Cardiac fibroblast (primary cell): ENCODE results near the gene MCTP2.

Experiments used
- DNase-seq, 2 donors: peaks; one replicate each; pipeline versions ENCODE4 v3.0.0 to v3.0.0-alpha.2; 2010; ENCODE audit warnings: low read depth in 2 of 2
- H3K4me3 ChIP-seq, 2 donors: replicated peaks in 1 of 2; 1 replicate in 1 of 2; 2 replicates in 1 of 2; pipeline ENCODE4 v1.5.1; 2011; ENCODE audit warnings: low read depth in 2 of 2, low read length in 2 of 2, mild to moderate bottlenecking in 2 of 2, moderate library complexity in 1 of 2
- TF ChIP-seq, protein P1 (sequence below): IDR thresholded peaks from one replicate; pipeline ENCODE4 v1.5.1; 2011; ENCODE audit warnings: low read depth, mild to moderate bottlenecking, low read length, inconsistent platforms

MCTP2 gene

DNA sequence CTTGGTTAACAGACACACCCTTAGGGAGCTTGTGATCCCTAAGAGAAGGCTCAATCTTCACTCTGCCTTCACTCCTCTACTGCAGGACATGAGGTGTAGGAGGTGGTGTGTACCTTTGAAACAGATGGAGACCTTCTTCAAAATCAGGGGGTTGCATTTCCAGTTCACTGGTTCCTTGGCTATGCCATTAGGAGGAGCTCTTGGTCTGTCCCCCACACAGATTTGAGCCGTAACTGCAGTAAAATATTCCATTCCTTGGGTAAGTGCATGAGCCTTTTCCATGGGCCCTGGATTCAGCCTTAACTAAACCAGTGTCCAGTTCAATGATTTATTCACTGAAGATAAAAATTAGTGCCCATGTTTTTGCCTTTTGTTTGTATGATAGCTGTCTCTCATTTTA, 144.6 kb downstream of the MCTP2 start:
- TF ChIP-seq, protein P1, sequence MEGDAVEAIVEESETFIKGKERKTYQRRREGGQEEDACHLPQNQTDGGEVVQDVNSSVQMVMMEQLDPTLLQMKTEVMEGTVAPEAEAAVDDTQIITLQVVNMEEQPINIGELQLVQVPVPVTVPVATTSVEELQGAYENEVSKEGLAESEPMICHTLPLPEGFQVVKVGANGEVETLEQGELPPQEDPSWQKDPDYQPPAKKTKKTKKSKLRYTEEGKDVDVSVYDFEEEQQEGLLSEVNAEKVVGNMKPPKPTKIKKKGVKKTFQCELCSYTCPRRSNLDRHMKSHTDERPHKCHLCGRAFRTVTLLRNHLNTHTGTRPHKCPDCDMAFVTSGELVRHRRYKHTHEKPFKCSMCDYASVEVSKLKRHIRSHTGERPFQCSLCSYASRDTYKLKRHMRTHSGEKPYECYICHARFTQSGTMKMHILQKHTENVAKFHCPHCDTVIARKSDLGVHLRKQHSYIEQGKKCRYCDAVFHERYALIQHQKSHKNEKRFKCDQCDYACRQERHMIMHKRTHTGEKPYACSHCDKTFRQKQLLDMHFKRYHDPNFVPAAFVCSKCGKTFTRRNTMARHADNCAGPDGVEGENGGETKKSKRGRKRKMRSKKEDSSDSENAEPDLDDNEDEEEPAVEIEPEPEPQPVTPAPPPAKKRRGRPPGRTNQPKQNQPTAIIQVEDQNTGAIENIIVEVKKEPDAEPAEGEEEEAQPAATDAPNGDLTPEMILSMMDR = no peak
- DNase-seq = no peak

DNA sequence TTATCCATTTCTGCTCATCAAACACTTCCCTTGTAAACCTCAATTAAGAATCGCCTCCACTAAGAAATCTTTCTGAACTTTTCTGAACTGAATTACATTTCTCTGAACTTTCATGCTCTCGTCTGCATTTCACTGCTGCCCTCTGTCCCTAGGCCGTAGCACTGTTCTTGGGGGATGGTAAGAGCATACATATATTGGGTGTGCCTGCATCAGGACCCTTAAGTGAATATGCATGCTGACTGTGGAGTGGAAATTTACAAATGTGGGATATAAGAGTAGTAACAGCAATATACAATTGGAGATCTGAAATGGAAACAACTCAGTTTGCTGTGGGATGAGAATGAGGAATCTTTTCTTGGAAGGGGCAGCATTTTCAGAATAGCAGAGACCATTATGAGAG, 148.6 kb downstream of the MCTP2 start:
- TF ChIP-seq, protein P1 = no peak
- no peak for DNase-seq
- no peak overlapping the region for H3K4me3 ChIP-seq

More for the DNA sequence above, 144.6 kb downstream of the MCTP2 start:
- no peak overlapping the region for H3K4me3 ChIP-seq

- no peak for DNase-seq
- no peak overlapping the region for H3K4me3 ChIP-seq
- TF ChIP-seq, protein P1 = no peak
Observed at GRCh38 chr15:94380798-94381197, 149.4 kb downstream of the MCTP2 start.

DNA sequence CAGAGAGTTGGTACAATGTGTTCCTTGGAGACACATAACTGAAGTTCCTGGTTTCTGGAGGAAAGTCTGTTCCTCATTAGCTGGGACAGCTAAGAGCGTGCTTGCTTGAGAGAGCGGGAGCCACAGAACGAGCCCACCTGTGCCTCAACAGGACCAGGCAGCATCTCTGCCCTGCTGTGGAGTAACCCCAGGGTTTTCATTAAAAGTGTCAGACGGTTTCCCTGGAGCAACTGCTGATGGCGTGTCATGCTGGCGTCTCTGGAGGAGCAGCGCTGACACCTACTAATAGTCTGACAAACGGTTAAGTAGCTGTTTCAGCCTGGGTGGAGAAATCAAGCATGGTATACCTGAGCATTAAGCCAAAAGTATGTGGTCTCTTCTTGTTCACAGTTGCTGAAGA, 150.0 kb downstream of the MCTP2 start:
- TF ChIP-seq, protein P1 = no peak
- no peak overlapping the region for H3K4me3 ChIP-seq
- no peak for DNase-seq

GRCh38 chr15:94383041-94383440, 151.7 kb downstream of the MCTP2 start:
- no peak overlapping the region for H3K4me3 ChIP-seq
- no peak for DNase-seq
- TF ChIP-seq, protein P1 = no peak

DNA sequence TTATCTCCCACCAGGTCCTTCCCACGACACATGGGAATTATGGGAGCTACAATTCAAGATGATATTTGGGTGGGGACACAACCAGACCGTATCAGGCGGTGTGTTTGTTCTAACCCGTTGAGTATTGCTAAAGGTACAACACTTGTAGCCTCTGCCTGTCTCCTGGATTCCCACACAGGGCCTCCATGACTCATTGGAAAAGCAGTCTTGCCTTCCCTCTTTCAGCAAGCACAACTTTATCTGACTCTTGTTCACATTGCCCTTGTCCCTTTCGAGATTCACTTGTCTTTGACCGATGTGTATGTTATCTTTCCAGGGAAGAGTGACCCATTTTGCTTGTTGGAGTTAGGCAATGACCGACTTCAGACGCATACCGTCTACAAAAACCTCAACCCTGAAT, 152.3 kb downstream of the MCTP2 start:
- H3K4me3 ChIP-seq = no peak overlapping the region
- peak in 1 of 2 donors; percentile 2 for DNase-seq
- TF ChIP-seq, protein P1 = no peak

GRCh38 chr15:94385441-94385840, 154.1 kb downstream of the MCTP2 start:
- TF ChIP-seq, protein P1 = no peak
- DNase-seq = no peak
- no peak overlapping the region for H3K4me3 ChIP-seq
